SKM-1 (cell line): ENCODE results near the gene DPCD.
"Not testable (repeated sequence)": the region's sequence is repeated elsewhere in the genome, so short reads cannot be mapped to it uniquely, and the experiment has no call there.

Source experiments
- DNase-seq: peaks from one replicate; lab custom pipeline; 2025; ENCODE audit not compliant: unreplicated experiment; lab: John Stamatoyannopoulos, UW

DPCD gene

GRCh38 chr10:101617102-101617823, 29.1 kb downstream of the DPCD start:
- DNase-seq: no peak

GRCh38 chr10:101617824-101618568, 29.9 kb downstream of the DPCD start:
- no peak for DNase-seq

GRCh38 chr10:101618871-101619270, 30.8 kb downstream of the DPCD start:
- DNase-seq: no peak

- no peak for DNase-seq
Observed at GRCh38 chr10:101619983-101620382, 31.9 kb downstream of the DPCD start.

- DNase-seq: no peak
Observed at GRCh38 chr10:101623528-101623927, 35.4 kb downstream of the DPCD start.

GRCh38 chr10:101624526-101625102, 36.5 kb downstream of the DPCD start:
- DNase-seq: no peak

- no peak for DNase-seq
Observed at GRCh38 chr10:101625821-101626412, 37.8 kb downstream of the DPCD start.

- DNase-seq: no peak
Observed at GRCh38 chr10:101629837-101630632, 41.9 kb downstream of the DPCD start.

GRCh38 chr10:101630633-101630920, 42.5 kb downstream of the DPCD start:
- DNase-seq: no peak

GRCh38 chr10:101631821-101632475, 43.8 kb downstream of the DPCD start:
- no peak for DNase-seq

GRCh38 chr10:101633510-101633909, 45.4 kb downstream of the DPCD start:
- DNase-seq: not testable (repeated sequence)

GRCh38 chr10:101639141-101639900, 51.2 kb downstream of the DPCD start:
- DNase-seq: no peak

GRCh38 chr10:101643546-101643945, 55.4 kb downstream of the DPCD start:
- DNase-seq: no peak

- no peak for DNase-seq
Observed at GRCh38 chr10:101644002-101644401, 55.9 kb downstream of the DPCD start.

- DNase-seq: no peak
Observed at GRCh38 chr10:101645659-101646058, 57.5 kb downstream of the DPCD start.

- no peak for DNase-seq
Observed at GRCh38 chr10:101646364-101646763, 58.2 kb downstream of the DPCD start.

- DNase-seq: no peak
Observed at GRCh38 chr10:101647255-101647654, 59.1 kb downstream of the DPCD start.

- no peak for DNase-seq
Observed at GRCh38 chr10:101649525-101650085, 61.5 kb downstream of the DPCD start.

- DNase-seq: no peak
Observed at GRCh38 chr10:101650863-101651262, 62.7 kb downstream of the DPCD start.

GRCh38 chr10:101651336-101651735, 63.2 kb downstream of the DPCD start:
- no peak for DNase-seq
